ENCODE measurements around the gene MRGPRX2.

MRGPRX2 gene

DNA sequence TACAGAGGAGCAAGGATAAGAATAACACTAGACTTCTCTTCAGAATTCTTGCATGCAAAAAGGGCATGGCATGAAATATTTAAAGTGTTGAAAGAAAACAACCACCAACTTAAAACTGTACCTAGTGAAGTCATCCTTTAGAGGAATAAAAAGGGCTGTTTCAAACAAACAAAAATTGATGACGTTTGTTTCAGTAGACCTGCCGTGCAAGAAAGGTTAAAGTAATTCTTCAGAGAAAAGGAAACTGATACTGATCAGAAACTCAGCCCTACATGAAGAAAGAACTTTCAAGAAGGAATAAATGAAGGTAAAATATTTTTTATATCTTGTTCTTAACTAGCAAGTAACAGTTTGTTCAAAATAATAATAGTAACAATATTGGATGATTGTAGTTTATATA is 27.5 kb downstream of the MRGPRX2 start:
- Histone ChIP-seq H3K4me1 (ENCODE audit: control insufficient read depth, low read depth, low read length) (no peaks in the 10 kb centered on the region), H2BK15ac (replicated peaks; ENCODE audit: low read depth) (no peak overlapping the region), H2AK5ac (ENCODE audit: low read length) (no peak overlapping the region), H3K56ac (ENCODE audit: low read length) (no peak overlapping the region), H3K27ac (ENCODE audit: low read depth, low read length) (no peak overlapping the region), H3K36me3 (ENCODE audit: control insufficient read depth, insufficient read depth, low read length) (no peaks in the 10 kb centered on the region), H2BK120ac (ENCODE audit: low read depth, low read length) (no peak overlapping the region), H3K9ac (ENCODE audit: low read length) (no peak overlapping the region), H3K27me3 (ENCODE audit: insufficient read depth, low read length, poor library complexity) (no peaks in the 10 kb centered on the region), H3K18ac (ENCODE audit: low read length) (no peak overlapping the region), H3K79me1 (ENCODE audit: low read length) (no peaks in the 10 kb centered on the region), H4K8ac (ENCODE audit: low read depth, low read length) (no peak overlapping the region), H3K4ac (ENCODE audit: low read depth, low read length) (no peak overlapping the region), H3K4me3 (ENCODE audit: low read length) (no peak overlapping the region), H3K23ac (ENCODE audit: low read length) (no peak overlapping the region), H2BK5ac (ENCODE audit: low read length) (no peak overlapping the region), H3K4me2 (ENCODE audit: low read length) (no peak overlapping the region), H3K79me2 (ENCODE audit: control insufficient read depth, insufficient read depth, low read length) (no peaks in the 10 kb centered on the region), H4K5ac (ENCODE audit: low read length) (no peak overlapping the region)
- DNase-seq: no peak
- WGBS (ENCODE audit: extremely low coverage, insufficient coverage, low lambda C conversion rate): no CpG with 5 or more reads among the region's 2 CpGs

DNA sequence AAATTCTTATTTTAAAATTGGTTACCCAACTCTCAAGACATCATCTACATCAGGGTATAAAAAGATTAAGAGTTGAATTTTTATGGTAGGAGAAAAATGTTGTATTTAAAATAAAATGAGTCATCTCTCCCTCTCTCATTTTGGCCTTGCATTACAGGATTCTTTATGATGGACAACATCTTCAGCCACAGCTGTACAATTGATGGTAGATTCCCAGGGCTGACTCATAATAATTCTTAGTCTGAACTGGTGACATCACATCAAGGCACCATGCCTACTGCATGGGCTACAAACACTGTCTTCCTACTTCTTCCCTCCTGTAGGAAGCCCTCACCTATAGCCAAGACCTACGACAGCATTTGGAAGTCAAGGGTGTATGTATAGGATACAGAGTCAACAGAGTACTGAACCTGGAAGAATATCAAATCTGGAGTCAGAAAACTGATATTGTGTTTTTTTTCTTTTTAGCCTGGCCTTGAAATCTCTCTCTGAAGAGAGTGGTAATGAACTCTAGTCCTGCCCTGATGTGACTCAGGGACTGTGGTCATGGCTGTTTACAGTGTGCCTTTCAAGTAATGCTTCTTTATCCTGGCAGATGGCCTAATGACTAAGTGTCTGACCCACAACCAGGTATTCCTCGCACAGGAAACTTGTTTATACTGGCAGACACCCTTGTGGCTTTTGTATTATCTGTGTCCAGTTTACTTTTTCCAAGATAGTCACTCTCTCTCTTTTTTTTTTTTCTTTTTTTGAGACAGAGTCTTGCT is 32.5 kb downstream of the MRGPRX2 start:
- no peak for DNase-seq
- no peaks in the 10 kb centered on the region for H3K79me1 ChIP-seq (ENCODE audit: low read length)
- H4K5ac ChIP-seq (ENCODE audit: low read length): no peak overlapping the region
- H3K4me3 ChIP-seq (ENCODE audit: low read length): no peak overlapping the region
- no peak overlapping the region for H3K23ac ChIP-seq (ENCODE audit: low read length)
- H3K36me3 ChIP-seq (ENCODE audit: control insufficient read depth, insufficient read depth, low read length): no peaks in the 10 kb centered on the region
- H3K27ac ChIP-seq (ENCODE audit: low read depth, low read length): no peak overlapping the region
- H3K79me2 ChIP-seq (ENCODE audit: control insufficient read depth, insufficient read depth, low read length): no peaks in the 10 kb centered on the region
- WGBS (ENCODE audit: extremely low coverage, insufficient coverage, low lambda C conversion rate): no CpG with 5 or more reads among the region's 2 CpGs
- H3K27me3 ChIP-seq (ENCODE audit: insufficient read depth, low read length, poor library complexity): no peaks in the 10 kb centered on the region
- H2BK15ac ChIP-seq (replicated peaks; ENCODE audit: low read depth): no peak overlapping the region
- H3K4me1 ChIP-seq (ENCODE audit: control insufficient read depth, low read depth, low read length): no peaks in the 10 kb centered on the region
- H3K9ac ChIP-seq (ENCODE audit: low read length): no peak overlapping the region
- H3K4ac ChIP-seq (ENCODE audit: low read depth, low read length): no peak overlapping the region
- H3K56ac ChIP-seq (ENCODE audit: low read length): no peak overlapping the region
- no peak overlapping the region for H4K8ac ChIP-seq (ENCODE audit: low read depth, low read length)
- no peak overlapping the region for H2BK5ac ChIP-seq (ENCODE audit: low read length)
- H3K4me2 ChIP-seq (ENCODE audit: low read length): no peak overlapping the region
- H3K18ac ChIP-seq (ENCODE audit: low read length): no peak overlapping the region
- H2BK120ac ChIP-seq (ENCODE audit: low read depth, low read length): no peak overlapping the region
- no peak overlapping the region for H2AK5ac ChIP-seq (ENCODE audit: low read length)

DNA sequence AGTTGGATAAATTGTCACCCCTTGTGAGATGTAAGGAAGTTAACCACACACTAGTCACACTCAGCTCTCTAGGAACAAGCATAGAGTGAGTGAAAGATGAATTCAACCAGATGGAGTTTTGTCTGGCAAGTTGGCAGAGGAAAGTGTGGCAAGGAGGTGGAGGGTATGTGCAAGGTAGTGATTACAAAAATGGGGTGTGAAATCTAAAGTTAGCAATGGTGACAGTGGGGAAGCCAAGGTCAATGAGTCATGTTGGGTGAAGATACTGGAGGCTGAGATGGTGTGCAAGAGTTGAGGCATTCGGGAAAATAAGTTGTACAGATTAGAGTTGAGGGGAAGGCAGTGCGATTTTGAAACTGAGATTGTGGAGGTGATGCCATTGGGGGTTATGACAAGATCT is 33.7 kb downstream of the MRGPRX2 start:
- H3K4ac ChIP-seq (ENCODE audit: low read depth, low read length): no peak overlapping the region
- H3K79me2 ChIP-seq (ENCODE audit: control insufficient read depth, insufficient read depth, low read length): no peaks in the 10 kb centered on the region
- H2BK120ac ChIP-seq (ENCODE audit: low read depth, low read length): no peak overlapping the region
- H3K4me1 ChIP-seq (ENCODE audit: control insufficient read depth, low read depth, low read length): no peaks in the 10 kb centered on the region
- no peak overlapping the region for H3K9ac ChIP-seq (ENCODE audit: low read length)
- H3K56ac ChIP-seq (ENCODE audit: low read length): no peak overlapping the region
- H2AK5ac ChIP-seq (ENCODE audit: low read length): no peak overlapping the region
- no peak overlapping the region for H2BK5ac ChIP-seq (ENCODE audit: low read length)
- H3K27me3 ChIP-seq (ENCODE audit: insufficient read depth, low read length, poor library complexity): no peaks in the 10 kb centered on the region
- no peak overlapping the region for H3K4me3 ChIP-seq (ENCODE audit: low read length)
- H3K79me1 ChIP-seq (ENCODE audit: low read length): no peaks in the 10 kb centered on the region
- no peak for DNase-seq
- no peaks in the 10 kb centered on the region for H3K36me3 ChIP-seq (ENCODE audit: control insufficient read depth, insufficient read depth, low read length)
- H3K23ac ChIP-seq (ENCODE audit: low read length): no peak overlapping the region
- no peak overlapping the region for H2BK15ac ChIP-seq (replicated peaks; ENCODE audit: low read depth)
- H3K18ac ChIP-seq (ENCODE audit: low read length): no peak overlapping the region
- no peak overlapping the region for H4K8ac ChIP-seq (ENCODE audit: low read depth, low read length)
- H3K4me2 ChIP-seq (ENCODE audit: low read length): no peak overlapping the region
- H4K5ac ChIP-seq (ENCODE audit: low read length): no peak overlapping the region
- no CpG with 5 or more reads among the region's 2 CpGs for WGBS (ENCODE audit: extremely low coverage, insufficient coverage, low lambda C conversion rate)
- no peak overlapping the region for H3K27ac ChIP-seq (ENCODE audit: low read depth, low read length)

DNA sequence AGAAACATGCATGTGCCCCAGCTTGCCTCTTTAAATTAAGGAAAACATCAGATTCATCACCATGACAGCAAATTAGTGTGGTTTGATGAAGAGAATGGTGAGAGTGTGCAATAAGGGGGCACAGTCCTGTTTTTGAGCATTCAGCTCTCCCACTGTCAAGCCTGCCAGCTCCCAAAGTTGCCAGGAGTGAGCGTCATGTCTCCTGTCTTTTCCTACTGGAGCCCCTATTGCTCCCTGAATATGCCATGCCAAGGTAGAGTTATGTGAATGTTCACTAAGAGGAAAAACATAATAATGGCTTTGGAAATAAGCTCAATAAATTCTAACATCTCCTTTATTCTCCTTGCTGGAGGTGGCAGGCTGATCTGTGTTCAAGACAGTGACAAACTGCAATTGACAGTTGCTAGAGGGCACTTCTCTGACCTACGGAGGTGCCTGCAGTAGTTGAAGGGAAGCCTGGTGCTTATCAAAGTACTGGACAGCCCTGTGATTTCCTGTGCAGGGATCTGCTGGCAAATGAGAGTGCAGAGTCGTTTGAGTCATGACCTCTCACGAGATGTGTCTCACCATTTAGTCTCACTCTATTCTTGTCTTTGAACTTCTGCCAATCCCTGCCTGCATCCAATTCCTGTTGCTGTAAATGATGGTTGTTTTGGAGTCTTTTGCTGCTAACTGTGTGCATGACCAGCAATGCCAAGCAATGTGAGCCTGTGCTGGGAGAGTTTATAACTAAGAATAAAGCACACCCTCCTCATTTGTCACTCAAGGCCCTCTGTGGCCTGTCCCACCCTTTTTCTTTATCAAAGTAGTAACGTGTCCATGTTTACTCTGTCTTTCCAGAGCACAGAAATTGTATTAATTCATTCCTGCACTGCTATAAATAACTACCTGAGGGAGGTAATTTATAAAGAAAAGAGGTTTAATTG is 34.8 kb downstream of the MRGPRX2 start:
- Histone ChIP-seq H3K79me1 (ENCODE audit: low read length) (no peaks in the 10 kb centered on the region), H3K4ac (ENCODE audit: low read depth, low read length) (no peak overlapping the region), H3K79me2 (ENCODE audit: control insufficient read depth, insufficient read depth, low read length) (no peaks in the 10 kb centered on the region), H3K4me3 (ENCODE audit: low read length) (no peak overlapping the region), H4K8ac (ENCODE audit: low read depth, low read length) (no peak overlapping the region), H2BK120ac (ENCODE audit: low read depth, low read length) (no peak overlapping the region), H3K56ac (ENCODE audit: low read length) (no peak overlapping the region), H3K18ac (ENCODE audit: low read length) (no peak overlapping the region), H3K23ac (ENCODE audit: low read length) (no peak overlapping the region), H3K27me3 (ENCODE audit: insufficient read depth, low read length, poor library complexity) (no peaks in the 10 kb centered on the region), H3K4me2 (ENCODE audit: low read length) (no peak overlapping the region), H2BK15ac (replicated peaks; ENCODE audit: low read depth) (no peak overlapping the region), H3K9ac (ENCODE audit: low read length) (no peak overlapping the region), H3K36me3 (ENCODE audit: control insufficient read depth, insufficient read depth, low read length) (no peaks in the 10 kb centered on the region), H2BK5ac (ENCODE audit: low read length) (no peak overlapping the region), H3K27ac (ENCODE audit: low read depth, low read length) (no peak overlapping the region), H2AK5ac (ENCODE audit: low read length) (no peak overlapping the region), H4K5ac (ENCODE audit: low read length) (no peak overlapping the region), H3K4me1 (ENCODE audit: control insufficient read depth, low read depth, low read length) (no peaks in the 10 kb centered on the region)
- no CpG with 5 or more reads among the region's 5 CpGs for WGBS (ENCODE audit: extremely low coverage, insufficient coverage, low lambda C conversion rate)
- DNase-seq: no peak

DNA sequence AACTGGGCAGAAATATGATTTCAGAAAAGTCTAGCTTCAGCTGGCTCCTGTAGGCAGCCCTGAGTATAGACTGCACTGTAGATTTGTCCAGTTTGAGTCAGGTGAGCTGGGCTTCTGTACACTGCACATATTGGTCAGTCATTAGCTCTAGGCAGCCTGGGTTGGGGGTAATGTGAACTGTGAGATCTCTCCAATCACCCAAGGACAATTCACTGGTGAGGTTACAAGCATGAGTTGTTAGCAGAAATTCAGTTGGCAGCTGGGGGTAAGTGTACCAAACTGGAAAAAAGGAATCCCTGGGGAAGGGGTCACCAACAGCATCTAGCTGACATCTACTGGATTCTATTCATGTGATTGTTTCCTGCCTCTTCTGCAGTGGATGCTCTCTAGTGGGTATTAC is 39.7 kb downstream of the MRGPRX2 start:
- no peak overlapping the region for H4K8ac ChIP-seq (ENCODE audit: low read depth, low read length)
- DNase-seq: no peak

More for the DNA sequence above, 39.7 kb downstream of the MRGPRX2 start:
- H4K5ac ChIP-seq (ENCODE audit: low read length): no peak overlapping the region
- H3K4me2 ChIP-seq (ENCODE audit: low read length): no peak overlapping the region
- H3K4me3 ChIP-seq (ENCODE audit: low read length): no peak overlapping the region
- H3K56ac ChIP-seq (ENCODE audit: low read length): no peak overlapping the region
- no peak overlapping the region for H2BK120ac ChIP-seq (ENCODE audit: low read depth, low read length)
- H2AK5ac ChIP-seq (ENCODE audit: low read length): no peak overlapping the region
- no peaks in the 10 kb centered on the region for H3K27me3 ChIP-seq (ENCODE audit: insufficient read depth, low read length, poor library complexity)
- H3K9ac ChIP-seq (ENCODE audit: low read length): no peak overlapping the region
- H3K79me2 ChIP-seq (ENCODE audit: control insufficient read depth, insufficient read depth, low read length): no peaks in the 10 kb centered on the region
- H3K27ac ChIP-seq (ENCODE audit: low read depth, low read length): no peak overlapping the region
- H3K23ac ChIP-seq (ENCODE audit: low read length): no peak overlapping the region
- no peaks in the 10 kb centered on the region for H3K36me3 ChIP-seq (ENCODE audit: control insufficient read depth, insufficient read depth, low read length)
- H2BK5ac ChIP-seq (ENCODE audit: low read length): no peak overlapping the region
- no peaks in the 10 kb centered on the region for H3K79me1 ChIP-seq (ENCODE audit: low read length)
- no peak overlapping the region for H3K4ac ChIP-seq (ENCODE audit: low read depth, low read length)
- H3K4me1 ChIP-seq (ENCODE audit: control insufficient read depth, low read depth, low read length): no peaks in the 10 kb centered on the region
- no peak overlapping the region for H3K18ac ChIP-seq (ENCODE audit: low read length)
- no peak overlapping the region for H2BK15ac ChIP-seq (replicated peaks; ENCODE audit: low read depth)

All from mesendoderm (in vitro differentiated cells).